Tibial artery (tissue), 4 donors: ENCODE results near the gene LIPM.

Experiments used
- DNase-seq, 2 donors: peaks; one replicate each; pipeline ENCODE4 v3.0.0-alpha.2; 2019
- H3K27ac ChIP-seq, 2 donors: fragments of 200-600 bp; sonication (generic) in 1 of 2; 1 replicate in 1 of 2; 2 replicates in 1 of 2; pipeline ENCODE4 v1.5.1; 2018 to 2019; ENCODE audit warnings: mild to moderate bottlenecking in 1 of 2
- H3K27me3 ChIP-seq, 2 donors: fragments of 200-600 bp; sonication (generic) in 1 of 2; one replicate each; pipeline versions ENCODE4 v1.5.1 to v1.6.0; 2016 to 2019
- H3K36me3 ChIP-seq, 3 donors: fragments of 200-600 bp; sonication (generic) in 2 of 3; one replicate each; pipeline ENCODE4 v1.5.1; 2016 to 2019; ENCODE audit warnings: mild to moderate bottlenecking in 2 of 3
- H3K4me1 ChIP-seq, 4 donors: fragments of 200-600 bp; sonication (generic) in 2 of 4; 1 replicate in 3 of 4; 2 replicates in 1 of 4; pipeline ENCODE4 v1.5.1; 2016 to 2019
- H3K4me3 ChIP-seq, 2 donors: fragments of 200-600 bp; sonication (generic) in 1 of 2; 1 replicate in 1 of 2; 2 replicates in 1 of 2; pipeline ENCODE4 v1.5.1; 2018 to 2019; ENCODE audit warnings: mild to moderate bottlenecking in 2 of 2
- H3K9me3 ChIP-seq, 3 donors: fragments of 200-600 bp; sonication (generic) in 1 of 3; one replicate each; pipeline ENCODE4 v1.5.1; 2016 to 2019
- intact Hi-C: fragments of 100-400 bp; cut with DNase I; formaldehyde crosslinking; loops from one replicate; pipeline ENCODE4 v1.15.0; 2023; ENCODE audit warnings: low total_unique reads
- TF ChIP-seq, protein P1 (sequence below), 2 experiments: fragments of 200-600 bp in 1 of 2; fragments of 450-650 bp in 1 of 2; IDR thresholded peaks; one replicate each; pipeline ENCODE4 v1.5.1; 2017 to 2019; ENCODE audit warnings: antibody characterized with exemption in 2 of 2, mild to moderate bottlenecking in 1 of 2, moderate library complexity in 1 of 2

Gene LIPM

DNA sequence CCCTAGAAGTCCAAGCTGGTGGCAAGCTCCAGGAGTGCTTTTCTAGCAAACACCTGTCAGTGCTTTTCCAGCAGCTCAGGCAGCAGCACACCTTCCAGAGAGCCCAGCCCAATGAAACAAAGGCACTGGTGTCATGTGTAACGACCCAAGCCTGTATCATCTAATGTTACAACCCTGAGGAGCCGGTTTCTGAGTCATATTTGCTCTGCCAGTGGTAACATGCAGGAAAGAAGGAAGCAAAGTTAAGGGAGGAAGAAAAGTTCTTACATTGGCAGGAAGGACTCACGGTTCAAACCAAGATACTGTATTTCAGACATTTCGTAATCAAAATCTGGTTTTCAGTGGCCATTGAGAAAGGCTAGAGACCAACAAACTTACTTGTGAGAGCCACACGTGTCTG lies 49.2 kb downstream of the LIPM start, which contains the start of gene ANKRD22:
TSS of gene ANKRD22 (minus strand) at position 139 of the 400 bp plus-strand sequence. CDS start 237 bp downstream, outside the sequence.
- DNase-seq, result no peak
- H3K4me3 ChIP-seq, result no peak within 1 kb of the TSS
- no peaks in the 10 kb centered on the region for H3K27me3 ChIP-seq
- no peak within 1 kb of the TSS for H3K27ac ChIP-seq
- no peaks in the 10 kb centered on the region for H3K36me3 ChIP-seq
- intact Hi-C loops, result no loop called here
- no peaks in the 10 kb centered on the region for H3K4me1 ChIP-seq
- no peaks in the 10 kb centered on the region for H3K9me3 ChIP-seq
- TF ChIP-seq, protein P1, sequence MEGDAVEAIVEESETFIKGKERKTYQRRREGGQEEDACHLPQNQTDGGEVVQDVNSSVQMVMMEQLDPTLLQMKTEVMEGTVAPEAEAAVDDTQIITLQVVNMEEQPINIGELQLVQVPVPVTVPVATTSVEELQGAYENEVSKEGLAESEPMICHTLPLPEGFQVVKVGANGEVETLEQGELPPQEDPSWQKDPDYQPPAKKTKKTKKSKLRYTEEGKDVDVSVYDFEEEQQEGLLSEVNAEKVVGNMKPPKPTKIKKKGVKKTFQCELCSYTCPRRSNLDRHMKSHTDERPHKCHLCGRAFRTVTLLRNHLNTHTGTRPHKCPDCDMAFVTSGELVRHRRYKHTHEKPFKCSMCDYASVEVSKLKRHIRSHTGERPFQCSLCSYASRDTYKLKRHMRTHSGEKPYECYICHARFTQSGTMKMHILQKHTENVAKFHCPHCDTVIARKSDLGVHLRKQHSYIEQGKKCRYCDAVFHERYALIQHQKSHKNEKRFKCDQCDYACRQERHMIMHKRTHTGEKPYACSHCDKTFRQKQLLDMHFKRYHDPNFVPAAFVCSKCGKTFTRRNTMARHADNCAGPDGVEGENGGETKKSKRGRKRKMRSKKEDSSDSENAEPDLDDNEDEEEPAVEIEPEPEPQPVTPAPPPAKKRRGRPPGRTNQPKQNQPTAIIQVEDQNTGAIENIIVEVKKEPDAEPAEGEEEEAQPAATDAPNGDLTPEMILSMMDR (IDR thresholded peaks at IDR 0.05), result no peak

- H3K27ac ChIP-seq, result no peak overlapping the region
- no peak for DNase-seq
- H3K4me3 ChIP-seq, result no peak overlapping the region
- intact Hi-C loops, result no loop called here
- H3K4me1 ChIP-seq, result no peaks in the 10 kb centered on the region
- no peaks in the 10 kb centered on the region for H3K9me3 ChIP-seq
- no peaks in the 10 kb centered on the region for H3K27me3 ChIP-seq
- H3K36me3 ChIP-seq, result no peaks in the 10 kb centered on the region
- TF ChIP-seq, protein P1 (IDR thresholded peaks at IDR 0.05), result no peak
Measured at GRCh38 chr10:88852327-88852726, 49.8 kb downstream of the LIPM start.

DNA sequence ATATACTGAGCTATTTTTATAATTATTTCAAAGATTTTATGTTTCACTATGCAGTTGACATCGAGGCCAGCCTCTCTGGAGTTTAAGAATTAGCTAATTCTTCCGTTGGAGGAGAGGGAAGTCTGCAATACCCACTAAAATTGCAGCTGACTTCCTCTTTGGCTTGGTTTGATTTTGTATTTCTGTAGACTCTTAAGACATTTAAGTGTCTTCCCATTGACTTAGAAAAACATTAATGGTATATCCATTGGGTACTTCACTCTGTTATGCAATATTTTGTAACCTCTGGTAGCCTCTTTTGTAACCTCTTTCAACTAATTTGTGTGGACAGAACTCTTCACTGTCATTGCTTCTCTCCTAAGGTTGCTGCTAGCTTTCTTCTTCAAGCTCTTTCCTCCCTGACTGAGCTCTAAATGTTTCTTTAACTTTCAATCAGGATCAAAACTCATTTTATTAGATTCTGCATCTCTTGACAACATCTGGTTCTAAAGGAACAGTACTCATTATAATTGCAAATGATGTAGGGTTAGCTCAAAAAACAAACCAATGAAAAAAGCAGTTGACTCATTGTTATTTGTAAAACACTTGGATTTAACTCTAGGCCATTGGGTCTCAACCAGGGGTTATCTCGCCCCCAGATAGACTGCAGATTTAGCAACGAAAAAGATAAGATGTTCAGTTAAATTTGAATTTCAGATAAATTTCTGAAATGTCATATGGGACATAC lies 50.8 kb downstream of the LIPM start:
- Histone ChIP-seq H3K9me3 (no peaks in the 10 kb centered on the region), H3K4me3 (no peak overlapping the region), H3K27me3 (no peaks in the 10 kb centered on the region), H3K27ac (no peak overlapping the region), H3K4me1 (no peaks in the 10 kb centered on the region), H3K36me3 (no peaks in the 10 kb centered on the region)
- TF ChIP-seq, protein P1 (IDR thresholded peaks at IDR 0.05), result no peak
- DNase-seq, result no peak
- intact Hi-C loops, result no loop called here

GRCh38 chr10:88854684-88855083 lies 52.2 kb downstream of the LIPM start:
- TF ChIP-seq, protein P1 (IDR thresholded peaks at IDR 0.05), result no peak
- no peaks in the 10 kb centered on the region for H3K36me3 ChIP-seq
- no peak for DNase-seq
- no peaks in the 10 kb centered on the region for H3K4me1 ChIP-seq
- no peaks in the 10 kb centered on the region for H3K9me3 ChIP-seq
- H3K27ac ChIP-seq, result no peak overlapping the region
- no peak overlapping the region for H3K4me3 ChIP-seq
- intact Hi-C loops, result no loop called here
- H3K27me3 ChIP-seq, result no peaks in the 10 kb centered on the region

DNA sequence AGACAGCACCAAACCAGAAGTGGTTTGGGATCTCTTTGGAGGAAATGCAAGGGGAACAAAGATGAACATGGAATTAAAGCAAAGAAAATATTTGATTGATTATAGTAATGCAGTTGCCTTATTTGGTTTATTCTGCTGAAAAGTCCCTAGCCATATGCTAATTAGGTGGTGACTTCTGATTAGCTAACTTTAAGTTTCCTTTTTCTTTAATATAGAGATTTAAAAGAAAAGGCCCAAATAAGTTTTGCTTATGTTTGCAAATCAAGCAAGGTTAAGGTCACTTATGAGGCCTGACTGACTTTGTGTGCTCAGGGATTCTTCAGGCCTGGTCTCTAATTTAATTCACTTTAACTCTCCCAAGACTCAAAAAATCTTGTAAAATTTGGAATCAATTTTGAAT lies 55.3 kb downstream of the LIPM start:
- TF ChIP-seq, protein P1 (IDR thresholded peaks at IDR 0.05), result no peak
- intact Hi-C loops, result no loop called here

More for the DNA sequence above, 55.3 kb downstream of the LIPM start:
- DNase-seq, result no peak
- Histone ChIP-seq H3K4me3 (no peak overlapping the region), H3K36me3 (no peaks in the 10 kb centered on the region), H3K27me3 (peaks cover 0 to 7% of the 10 kb centered on the region in 2 donors), H3K4me1 (no peaks in the 10 kb centered on the region), H3K9me3 (no peaks in the 10 kb centered on the region), H3K27ac (no peak overlapping the region)
